GM12878 (cell line): ENCODE data around the gene CBLB. TPM values are rescaled to one million over a fixed set of nuclear protein-coding genes. Genes with fewer than 3 reads are reported as not detected.

Experiments
- ATAC-seq: fragments of 200-7000 bp; cut with Tn5 transposase; 3 replicates; pipeline ENCODE4 v1.9.1; 2020; ENCODE audit warnings: mild to moderate bottlenecking, moderate library complexity
- BruUV-seq: library from RNA; stranded (reverse); fragments of 400-500 nt; replicated peaks from 2 replicates; lab custom pipeline; 2021; lab: Mats Ljungman, UMichigan
- CTCF ChIA-PET: fragments of 300-600 bp; sonication (Branson Sonifier 250); formaldehyde crosslinking; extraction: SDS; loops from one replicate; lab custom pipeline; 2021; ENCODE audit warnings: inconsistent platforms; lab: Yijun Ruan, JAX
- POLR2A ChIA-PET: fragments of 350-600 bp; formaldehyde crosslinking; extraction: SDS; loops from one replicate; lab custom pipeline; 2021; ENCODE audit warnings: inconsistent platforms; lab: Charles Lee
- RAD21 ChIA-PET: fragments of 300-600 bp; sonication (Branson Sonifier 250); formaldehyde crosslinking; loops from one replicate; lab custom pipeline; 2023; ENCODE audit warnings: antibody characterized with exemption; ENCODE audit not compliant: unreplicated experiment; lab: Charles Lee
- SMC1A ChIA-PET: fragments of 300-600 bp; sonication (Branson Sonifier 250); formaldehyde crosslinking; loops from one replicate; lab custom pipeline; 2023; ENCODE audit not compliant: unreplicated experiment, uncharacterized antibody; lab: Charles Lee
- DNase-seq: peaks from one replicate; pipeline ENCODE4 v3.0.0-alpha.2; 2011; ENCODE audit warnings: low read depth, low spot score
- FAIRE-seq: peaks from 3 replicates; lab custom pipeline; 2011; peaks lifted over from hg19 to GRCh38; lab: Jason Lieb, UNC
- H2AFZ ChIP-seq: 2 replicates; pipeline ENCODE4 v1.6.0; 2011; ENCODE audit warnings: low read depth, low read length, control low read depth; ENCODE audit not compliant: control insufficient read depth
- H3K27ac ChIP-seq: 2 replicates; pipeline ENCODE4 v1.5.1; 2011; ENCODE audit warnings: control low read depth; ENCODE audit not compliant: control insufficient read depth, insufficient read depth
- H3K27me3 ChIP-seq, 2 experiments: replicated peaks in 1 of 2; 2 replicates each; pipeline versions ENCODE4 v1.6.0 to v1.6.1; 2011; ENCODE audit warnings: low read length in 1 of 2; ENCODE audit not compliant: control insufficient read depth in 2 of 2, insufficient read depth in 2 of 2
- H3K36me3 ChIP-seq, 2 experiments: 2 replicates each; pipeline ENCODE4 v1.5.1; 2011; ENCODE audit warnings: low read length in 1 of 2; ENCODE audit not compliant: control insufficient read depth in 2 of 2, insufficient read depth in 2 of 2
- H3K4me1 ChIP-seq: 2 replicates; pipeline ENCODE4 v1.6.1; 2011; ENCODE audit warnings: mild to moderate bottlenecking, low read length, moderate library complexity, mixed read lengths; ENCODE audit not compliant: control insufficient read depth, insufficient read depth
- H3K4me2 ChIP-seq: 2 replicates; pipeline ENCODE4 v1.6.0; 2011; ENCODE audit warnings: control low read depth; ENCODE audit not compliant: control insufficient read depth, insufficient read depth
- H3K4me3 ChIP-seq: fragments of 200-600 bp; sonication (generic); 2 replicates; pipeline ENCODE4 v1.5.1; 2016
- H3K79me2 ChIP-seq: 2 replicates; pipeline ENCODE4 v1.6.0; 2011; ENCODE audit warnings: low read length; ENCODE audit not compliant: control insufficient read depth, insufficient read depth
- H3K9ac ChIP-seq: 2 replicates; pipeline ENCODE4 v1.8.0; 2011; ENCODE audit warnings: low read length, control low read depth, mixed read lengths; ENCODE audit not compliant: control insufficient read depth, insufficient read depth
- H3K9me3 ChIP-seq: replicated peaks from 3 replicates; pipeline ENCODE4 v1.5.1; 2011; ENCODE audit warnings: mild to moderate bottlenecking, low read length; ENCODE audit not compliant: control insufficient read depth, insufficient read depth
- H4K20me1 ChIP-seq: 2 replicates; pipeline ENCODE4 v1.6.0; 2011; ENCODE audit not compliant: control insufficient read depth, insufficient read depth
- CBX3 ChIP-seq: fragments of 200-600 bp; sonication (generic); IDR thresholded peaks from 2 replicates; pipeline ENCODE4 v1.6.1; 2016; ENCODE audit warnings: low read depth, borderline replicate concordance
- CHD2 ChIP-seq: IDR thresholded peaks from 2 replicates; pipeline ENCODE4 v1.6.1; 2011; ENCODE audit warnings: low read depth, low read length, improper control_type of control experiment, borderline replicate concordance
- CREB1 ChIP-seq: IDR thresholded peaks from 2 replicates; pipeline ENCODE4 v1.6.1; 2012; ENCODE audit warnings: low read depth, mild to moderate bottlenecking, inconsistent platforms
- CTCF ChIP-seq, 3 experiments: IDR thresholded peaks in 2 of 3; conservative IDR thresholded peaks in 1 of 3; 2 replicates each; pipeline ENCODE4 v1.5.1; 2011; ENCODE audit warnings: low read depth in 3 of 3, low read length in 3 of 3, mild to moderate bottlenecking in 3 of 3, control low read depth in 2 of 3, moderate library complexity in 2 of 3, inconsistent platforms in 1 of 3, mixed read lengths in 1 of 3; ENCODE audit not compliant: control insufficient read depth in 2 of 3, insufficient read depth in 1 of 3; ENCODE audit errors: extremely low read depth in 1 of 3
- ESRRA ChIP-seq: IDR thresholded peaks from 2 replicates; pipeline ENCODE4 v1.6.1; 2012; ENCODE audit warnings: mild to moderate bottlenecking, low read length, improper control_type of control experiment
- EZH2 ChIP-seq: IDR thresholded peaks from 2 replicates; pipeline ENCODE4 v1.6.1; 2012; ENCODE audit warnings: low read depth, mild to moderate bottlenecking, control low read depth, inconsistent platforms, low read length, borderline replicate concordance; ENCODE audit not compliant: control insufficient read depth
- GABPA ChIP-seq: IDR thresholded peaks from 2 replicates; pipeline ENCODE4 v1.6.1; 2014; ENCODE audit warnings: antibody characterized with exemption, low read depth, mild to moderate bottlenecking, inconsistent platforms
- HDAC6 ChIP-seq: fragments of 200-600 bp; sonication (generic); IDR thresholded peaks from one replicate; pipeline ENCODE4 v1.8.0; 2017; ENCODE audit warnings: antibody characterized with exemption; ENCODE audit not compliant: unreplicated experiment
- JUND ChIP-seq: IDR thresholded peaks from 2 replicates; pipeline ENCODE4 v1.6.1; 2012; ENCODE audit warnings: low read depth, mild to moderate bottlenecking, low read length, improper control_type of control experiment, moderate library complexity
- LARP7 ChIP-seq: fragments of 450-650 bp; IDR thresholded peaks from 2 replicates; pipeline ENCODE4 v1.6.1; 2017; ENCODE audit warnings: mild to moderate bottlenecking
- MYB ChIP-seq: fragments of 150-350 bp; IDR thresholded peaks from 2 replicates; pipeline ENCODE4 v1.6.1; 2014; ENCODE audit warnings: mild to moderate bottlenecking, low read depth, low read length, borderline replicate concordance
- POLR2A ChIP-seq: IDR thresholded peaks from 2 replicates; pipeline ENCODE4 v1.6.1; 2011; ENCODE audit warnings: low read depth, mild to moderate bottlenecking, low read length
- POLR2AphosphoS5 ChIP-seq: IDR thresholded peaks from 2 replicates; pipeline ENCODE4 v1.6.1; 2011; ENCODE audit warnings: mild to moderate bottlenecking, low read length, inconsistent platforms
- SMAD5 ChIP-seq: IDR thresholded peaks from 2 replicates; pipeline ENCODE4 v1.6.1; 2016; ENCODE audit warnings: antibody characterized with exemption, low read depth
- SRF ChIP-seq, 2 experiments: IDR thresholded peaks; 2 replicates each; pipeline ENCODE4 v1.6.1; 2011; ENCODE audit warnings: low read depth in 2 of 2, low read length in 2 of 2, mild to moderate bottlenecking in 1 of 2, moderate library complexity in 1 of 2
- STAT3 ChIP-seq: IDR thresholded peaks from 2 replicates; pipeline ENCODE4 v1.6.1; 2011; ENCODE audit warnings: low read depth, low read length, improper control_type of control experiment
- TBL1XR1 ChIP-seq: IDR thresholded peaks from 2 replicates; pipeline ENCODE4 v1.6.1; 2012; ENCODE audit warnings: low read depth, low read length, improper control_type of control experiment
- TCF7 ChIP-seq: IDR thresholded peaks from 2 replicates; pipeline ENCODE4 v1.6.1; 2014; ENCODE audit warnings: antibody characterized with exemption, borderline replicate concordance
- WGBS: methylation state at CpG from one replicate; pipeline ENCODE4 v1.1.6; 2016; ENCODE audit warnings: low lambda C conversion rate; ENCODE audit not compliant: insufficient replicate concordance, insufficient coverage; ENCODE audit errors: missing lambda C conversion rate; 5-methylcytosine and 5-hydroxymethylcytosine counted together
- in situ Hi-C: fragments of 300-500 bp; cut with MboI; formaldehyde crosslinking; loops from 9 replicates; pipeline ENCODE4 v1.14.3; 2018; ENCODE audit warnings: mixed read lengths
- intact Hi-C: fragments of 100-400 bp; cut with micrococcal nuclease; formaldehyde crosslinking; loops from one replicate; pipeline ENCODE4 v1.14.2; 2022; ENCODE audit not compliant: unreplicated experiment
- polyA plus RNA-seq, 11 experiments: library from polyadenylated mRNA; depleted of rRNA in 4 of 11; unstranded in 6 of 11; stranded (reverse) in 5 of 11; fragments of >200 nt; fragmentation: Nextera tagmentation in 4 of 11; fragmentation: Illumina TruSeq in 1 of 11; extraction: Ambion mirVana in 4 of 11; extraction: Trizol in 1 of 11; gene quantifications; 1 replicate in 1 of 11; 2 replicates in 10 of 11; pipeline versions ENCODE4 v1.2.1 to v1.2.3, GENCODE V29; 2011 to 2016; ENCODE audit warnings: inconsistent platforms in 2 of 11, missing spikeins in 2 of 11, low read depth in 1 of 11
- total RNA-seq, 4 experiments: library from RNA; depleted of rRNA in 3 of 4; stranded (reverse); fragments of >200 nt in 3 of 4; fragmentation: Illumina TruSeq in 1 of 4; extraction: Trizol in 1 of 4; gene quantifications; 2 replicates each; pipeline versions ENCODE4 v1.2.1 to v1.2.3, GENCODE V29; 2013 to 2021
- TF ChIP-seq, protein P1 (sequence below): fragments of 450-650 bp; formaldehyde crosslinking; IDR thresholded peaks from 2 replicates; pipeline ENCODE4 v1.4.0; 2020; ENCODE audit warnings: mild to moderate bottlenecking, moderate library complexity

Gene CBLB
- total and polyA plus RNA-seq, 10 of the 15 experiments (the other 5 are each of a cell fraction or from before 2014, with no cell fraction given): 17.2 to 107 (median 41.9) TPM

DNA sequence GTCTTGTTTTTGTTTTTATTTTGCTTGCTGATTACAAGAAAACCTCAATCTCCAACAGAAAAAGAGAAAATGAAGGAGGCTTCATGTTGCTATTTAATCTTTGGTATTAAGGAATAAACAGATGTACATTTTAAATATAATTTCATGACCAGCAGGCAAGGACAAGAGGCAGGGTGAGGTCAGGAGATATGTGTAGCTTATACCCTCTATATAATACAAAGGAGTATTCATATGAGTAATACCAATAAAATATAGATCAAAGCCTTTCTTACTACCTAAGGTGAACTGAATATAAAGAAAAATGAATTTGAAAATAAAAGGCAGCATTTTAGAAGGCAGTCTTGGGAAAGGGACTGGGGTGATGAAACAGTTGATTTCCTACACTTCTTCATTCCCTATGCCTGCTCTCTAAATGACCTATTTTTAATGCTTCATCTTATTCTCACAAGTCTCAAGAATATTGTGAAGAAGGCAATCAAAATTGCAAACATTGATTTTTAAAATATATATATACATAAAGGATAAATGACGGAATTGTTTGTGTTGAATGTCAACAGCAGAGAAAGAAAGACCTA, 8.6 kb upstream of the CBLB start:
- H4K20me1 ChIP-seq: no peaks in the 10 kb centered on the region
- no peak overlapping the region for H3K9ac ChIP-seq
- in situ Hi-C loops (no loop called here), intact Hi-C loops (no loop called here)
- peak overlapping the region; percentile 56 for H2AFZ ChIP-seq
- FAIRE-seq (no peak), ATAC-seq (peak; percentile 42), DNase-seq (no peak)
- H3K4me1 ChIP-seq: peaks cover 4% of the 10 kb centered on the region
- H3K4me3 ChIP-seq: no peak overlapping the region
- WGBS: 89% methylated on average over 1 of the region's 1 CpG
- no peak overlapping the region for H3K27ac ChIP-seq
- CTCF ChIA-PET: interaction anchor here (0.6 to 2.4 kb wide), 2 partner anchors 16 to 191 kb away, joined by 5 read pairs; no protein-coding TSS in a partner anchor
- H3K4me2 ChIP-seq: peak overlapping the region; percentile 50; the same call in 1 of the 2 replicates
- H3K36me3 ChIP-seq: no peaks in the 10 kb centered on the region
- TF ChIP-seq JUND (no peak), CBX3 (no peak), SRF (IDR thresholded peaks at IDR 0.05; ENCODE audit: low read depth in 2 of 2, low read length in 2 of 2) (no peak), POLR2AphosphoS5 (no peak), POLR2A (no peak), TBL1XR1 (no peak), STAT3 (no peak), CREB1 (no peak), ESRRA (no peak), CHD2 (no peak), EZH2 (no peak), SMAD5 (no peak), LARP7 (no peak), CTCF (IDR thresholded peaks at IDR 0.05 in 2 of 3, conservative IDR thresholded peaks at IDR 0.05 in 1 of 3; ENCODE audit: control insufficient read depth in 2 of 3, extremely low read depth in 1 of 3, insufficient read depth in 1 of 3, low read depth in 3 of 3, low read length in 3 of 3) (no peak), MYB (no peak), GABPA (no peak), TCF7 (no peak), HDAC6 (no peak)
- TF ChIP-seq, protein P1, sequence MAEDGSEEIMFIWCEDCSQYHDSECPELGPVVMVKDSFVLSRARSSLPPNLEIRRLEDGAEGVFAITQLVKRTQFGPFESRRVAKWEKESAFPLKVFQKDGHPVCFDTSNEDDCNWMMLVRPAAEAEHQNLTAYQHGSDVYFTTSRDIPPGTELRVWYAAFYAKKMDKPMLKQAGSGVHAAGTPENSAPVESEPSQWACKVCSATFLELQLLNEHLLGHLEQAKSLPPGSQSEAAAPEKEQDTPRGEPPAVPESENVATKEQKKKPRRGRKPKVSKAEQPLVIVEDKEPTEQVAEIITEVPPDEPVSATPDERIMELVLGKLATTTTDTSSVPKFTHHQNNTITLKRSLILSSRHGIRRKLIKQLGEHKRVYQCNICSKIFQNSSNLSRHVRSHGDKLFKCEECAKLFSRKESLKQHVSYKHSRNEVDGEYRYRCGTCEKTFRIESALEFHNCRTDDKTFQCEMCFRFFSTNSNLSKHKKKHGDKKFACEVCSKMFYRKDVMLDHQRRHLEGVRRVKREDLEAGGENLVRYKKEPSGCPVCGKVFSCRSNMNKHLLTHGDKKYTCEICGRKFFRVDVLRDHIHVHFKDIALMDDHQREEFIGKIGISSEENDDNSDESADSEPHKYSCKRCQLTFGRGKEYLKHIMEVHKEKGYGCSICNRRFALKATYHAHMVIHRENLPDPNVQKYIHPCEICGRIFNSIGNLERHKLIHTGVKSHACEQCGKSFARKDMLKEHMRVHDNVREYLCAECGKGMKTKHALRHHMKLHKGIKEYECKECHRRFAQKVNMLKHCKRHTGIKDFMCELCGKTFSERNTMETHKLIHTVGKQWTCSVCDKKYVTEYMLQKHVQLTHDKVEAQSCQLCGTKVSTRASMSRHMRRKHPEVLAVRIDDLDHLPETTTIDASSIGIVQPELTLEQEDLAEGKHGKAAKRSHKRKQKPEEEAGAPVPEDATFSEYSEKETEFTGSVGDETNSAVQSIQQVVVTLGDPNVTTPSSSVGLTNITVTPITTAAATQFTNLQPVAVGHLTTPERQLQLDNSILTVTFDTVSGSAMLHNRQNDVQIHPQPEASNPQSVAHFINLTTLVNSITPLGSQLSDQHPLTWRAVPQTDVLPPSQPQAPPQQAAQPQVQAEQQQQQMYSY: no peak
- TF ChIP-seq, all 136 proteins: peak for 0
- ChIA-PET RAD21 (interaction anchor here (0.5 to 1.5 kb wide), 3 partner anchors 40 to 378 kb away, joined by 3 to 11 read pairs (median 3); no protein-coding TSS in a partner anchor), POLR2A (no interaction called here), SMC1A (interaction anchor here (0.7 to 1.0 kb wide), 4 partner anchors 13 to 152 kb away, joined by 3 to 4 read pairs (median 3); no protein-coding TSS in a partner anchor)
- Histone ChIP-seq H3K9me3 (no peaks in the 10 kb centered on the region), H3K27me3 (no peaks in the 10 kb centered on the region), H3K79me2 (no peaks in the 10 kb centered on the region)
- no TSS peak for BruUV-seq
